GM06990 (cell line): ENCODE data around the gene ATXN7L3B.

ENCODE experiments used
- DNase-seq: peaks from one replicate; pipeline ENCODE4 v3.0.0-alpha.2; 2011; ENCODE audit not compliant: insufficient read length; ENCODE audit errors: extremely low read depth
- H3K27me3 ChIP-seq: replicated peaks from 2 replicates; pipeline ENCODE4 v1.6.0; 2011; ENCODE audit warnings: low read length; ENCODE audit not compliant: control insufficient read depth, insufficient read depth
- H3K36me3 ChIP-seq: 2 replicates; pipeline ENCODE4 v1.5.1; 2011; ENCODE audit warnings: low read length; ENCODE audit not compliant: control insufficient read depth, insufficient read depth
- H3K4me3 ChIP-seq: replicated peaks from 2 replicates; pipeline ENCODE4 v1.5.1; 2011; ENCODE audit warnings: low read depth, mild to moderate bottlenecking, control low read depth, low read length
- CTCF ChIP-seq: IDR thresholded peaks from 2 replicates; pipeline ENCODE4 v1.5.1; 2011; ENCODE audit warnings: low read length, control low read depth, mild to moderate bottlenecking, inconsistent platforms; ENCODE audit not compliant: insufficient read depth, poor library complexity, severe bottlenecking

ATXN7L3B gene

GRCh38 chr12:74527491-74527890, 10.1 kb upstream of the ATXN7L3B start:
- no peaks in the 10 kb centered on the region for H3K36me3 ChIP-seq
- TF ChIP-seq CTCF, result no peak
- H3K4me3 ChIP-seq, result no peak overlapping the region
- DNase-seq, result no peak
- no peaks in the 10 kb centered on the region for H3K27me3 ChIP-seq

GRCh38 chr12:74530676-74531075, 7.0 kb upstream of the ATXN7L3B start:
- no peak for DNase-seq
- no peak overlapping the region for H3K4me3 ChIP-seq
- no peak for TF ChIP-seq CTCF
- H3K27me3 ChIP-seq, result no peaks in the 10 kb centered on the region
- no peaks in the 10 kb centered on the region for H3K36me3 ChIP-seq

- Histone ChIP-seq H3K36me3 (peaks cover 2% of the 10 kb centered on the region; the same call in 1 of the 2 replicates), H3K27me3 (no peaks in the 10 kb centered on the region), H3K4me3 (no peak overlapping the region)
- DNase-seq, result no peak
- TF ChIP-seq CTCF, result no peak
Observed at GRCh38 chr12:74535536-74535935, 2.1 kb upstream of the ATXN7L3B start.

GRCh38 chr12:74537126-74537706, 419 bp upstream of the ATXN7L3B start:
- peak; percentile 44 for TF ChIP-seq CTCF
- Histone ChIP-seq H3K36me3 (peaks cover 2% of the 10 kb centered on the region), H3K27me3 (no peaks in the 10 kb centered on the region), H3K4me3 (peak overlapping the region; percentile 80)
- no peak for DNase-seq

- no peak for DNase-seq
Observed at GRCh38 chr12:74538491-74539258, 1.0 kb downstream of the ATXN7L3B start.

More at GRCh38 chr12:74538491-74539258, 1.0 kb downstream of the ATXN7L3B start:
- Histone ChIP-seq H3K27me3 (no peaks in the 10 kb centered on the region), H3K4me3 (peak overlapping the region; percentile 80), H3K36me3 (peaks cover 2% of the 10 kb centered on the region)
- TF ChIP-seq CTCF, result no peak
